Neural cell (in vitro differentiated cells): ENCODE results near the gene LPCAT3. TPM values are rescaled to one million over a fixed set of nuclear protein-coding genes. Genes with fewer than 3 reads are reported as not detected.

Experiments
- H2AFZ ChIP-seq: fragments of 200-600, 300-800 bp; sonication (generic), shearing (Covaris generic); 2 replicates; pipeline ENCODE4 v1.6.0; 2014; ENCODE audit warnings: low read depth, mild to moderate bottlenecking, antibody characterized with exemption, low read length, moderate library complexity
- H3F3A ChIP-seq: fragments of 200-600 bp; shearing (Covaris generic); 2 replicates; pipeline ENCODE4 v1.6.1; 2016; ENCODE audit warnings: mild to moderate bottlenecking, moderate library complexity, mixed read lengths, antibody characterized with exemption, low read length; ENCODE audit not compliant: insufficient read depth, poor library complexity, severe bottlenecking
- H3K27ac ChIP-seq: fragments of 200-600, 300-800 bp; sonication (generic), shearing (Covaris generic); 2 replicates; pipeline ENCODE4 v1.5.1; 2014; ENCODE audit warnings: mild to moderate bottlenecking, low read length, moderate library complexity
- H3K27me3 ChIP-seq: fragments of 300-800, 200-600 bp; sonication (generic), shearing (Covaris generic); 2 replicates; pipeline ENCODE4 v1.6.0; 2014; ENCODE audit warnings: mild to moderate bottlenecking, low read depth, low read length, moderate library complexity; ENCODE audit not compliant: insufficient read depth
- H3K36me3 ChIP-seq: fragments of 300-800, 200-600 bp; sonication (generic), shearing (Covaris generic); 2 replicates; pipeline ENCODE4 v1.5.1; 2014; ENCODE audit warnings: mild to moderate bottlenecking, antibody characterized with exemption, low read length, moderate library complexity; ENCODE audit not compliant: insufficient read depth
- H3K4me2 ChIP-seq: fragments of 300-800, 200-600 bp; sonication (generic), shearing (Covaris generic); 2 replicates; pipeline ENCODE4 v1.6.0; 2014; ENCODE audit warnings: mild to moderate bottlenecking, low read length
- H3K4me3 ChIP-seq: fragments of 300-800, 200-600 bp; sonication (generic), shearing (Covaris generic); 2 replicates; pipeline ENCODE4 v1.5.1; 2014; ENCODE audit warnings: mild to moderate bottlenecking, low read length, moderate library complexity
- H3K79me2 ChIP-seq: fragments of 200-600 bp; shearing (Covaris generic); replicated peaks from 2 replicates; pipeline ENCODE4 v1.6.0; 2014; ENCODE audit warnings: mild to moderate bottlenecking, low read length, moderate library complexity; ENCODE audit not compliant: insufficient read depth
- H3K9ac ChIP-seq: fragments of 300-800, 200-600 bp; sonication (generic), shearing (Covaris generic); 2 replicates; pipeline ENCODE4 v1.6.1; 2016; ENCODE audit warnings: mild to moderate bottlenecking, low read length, mixed read lengths
- H3K9me2 ChIP-seq: fragments of 200-600 bp; shearing (Covaris generic); 2 replicates; pipeline ENCODE4 v1.6.1; 2016; ENCODE audit warnings: mild to moderate bottlenecking, low read length, mixed read lengths; ENCODE audit not compliant: insufficient read depth
- H3K9me3 ChIP-seq: fragments of 200-600, 300-800 bp; sonication (generic), shearing (Covaris generic); 2 replicates; pipeline ENCODE4 v1.6.1; 2016; ENCODE audit warnings: mild to moderate bottlenecking, mixed run types, low read length, moderate library complexity, mixed read lengths
- H4K20me1 ChIP-seq: fragments of 200-600 bp; shearing (Covaris generic); 2 replicates; pipeline ENCODE4 v1.6.1; 2016; ENCODE audit warnings: mild to moderate bottlenecking, mixed run types; ENCODE audit not compliant: insufficient read depth
- EP300 ChIP-seq: fragments of 450-650 bp; conservative IDR thresholded peaks from 2 replicates; pipeline ENCODE4 v1.6.1; 2014; ENCODE audit warnings: antibody characterized with exemption, mild to moderate bottlenecking, moderate library complexity; ENCODE audit not compliant: poor library complexity, severe bottlenecking
- EZH2 ChIP-seq: fragments of 200-600, 300-800 bp; shearing (Covaris generic), sonication (generic); IDR thresholded peaks from 2 replicates; pipeline ENCODE4 v1.6.1; 2014; ENCODE audit warnings: antibody characterized with exemption, low read length, borderline replicate concordance, mild to moderate bottlenecking; ENCODE audit not compliant: insufficient read depth, poor library complexity, severe bottlenecking
- MXI1 ChIP-seq: fragments of 450-650 bp; conservative IDR thresholded peaks from 2 replicates; pipeline ENCODE4 v1.6.1; 2014; ENCODE audit warnings: antibody characterized with exemption, mild to moderate bottlenecking; ENCODE audit not compliant: poor library complexity, severe bottlenecking
- POLR2AphosphoS5 ChIP-seq: IDR thresholded peaks from 2 replicates; pipeline ENCODE4 v1.6.1; 2012
- RAD21 ChIP-seq: fragments of 450-650 bp; conservative IDR thresholded peaks from 2 replicates; pipeline ENCODE4 v1.6.1; 2014; ENCODE audit warnings: antibody characterized with exemption, mild to moderate bottlenecking, moderate library complexity
- REST ChIP-seq: IDR thresholded peaks from 2 replicates; pipeline ENCODE4 v1.6.1; 2012; ENCODE audit warnings: borderline replicate concordance
- SMC3 ChIP-seq: fragments of 450-650 bp; conservative IDR thresholded peaks from 2 replicates; pipeline ENCODE4 v1.6.1; 2014; ENCODE audit warnings: antibody characterized with exemption, mild to moderate bottlenecking, moderate library complexity; ENCODE audit not compliant: poor library complexity
- TAF1 ChIP-seq: IDR thresholded peaks from 2 replicates; pipeline ENCODE4 v1.6.1; 2012; ENCODE audit warnings: low read depth
- polyA plus RNA-seq: library from polyadenylated mRNA; depleted of rRNA; stranded (reverse); fragments of >200 nt; gene quantifications from 2 replicates; pipeline ENCODE4 v1.2.3, GENCODE V29; 2014
- TF ChIP-seq, protein P1 (sequence below): fragments of 450-650 bp; IDR thresholded peaks from 2 replicates; pipeline ENCODE4 v1.5.1; 2014; ENCODE audit warnings: antibody characterized with exemption, mild to moderate bottlenecking, moderate library complexity; ENCODE audit not compliant: poor library complexity, severe bottlenecking

Gene LPCAT3
- polyA plus RNA-seq, 1 donor from 2014 or later = 14.4 TPM

- H3K9me2 ChIP-seq = no peaks in the 10 kb centered on the region
- no peak for TF ChIP-seq RAD21
- TF ChIP-seq EZH2 = no peak
- TF ChIP-seq, protein P1, sequence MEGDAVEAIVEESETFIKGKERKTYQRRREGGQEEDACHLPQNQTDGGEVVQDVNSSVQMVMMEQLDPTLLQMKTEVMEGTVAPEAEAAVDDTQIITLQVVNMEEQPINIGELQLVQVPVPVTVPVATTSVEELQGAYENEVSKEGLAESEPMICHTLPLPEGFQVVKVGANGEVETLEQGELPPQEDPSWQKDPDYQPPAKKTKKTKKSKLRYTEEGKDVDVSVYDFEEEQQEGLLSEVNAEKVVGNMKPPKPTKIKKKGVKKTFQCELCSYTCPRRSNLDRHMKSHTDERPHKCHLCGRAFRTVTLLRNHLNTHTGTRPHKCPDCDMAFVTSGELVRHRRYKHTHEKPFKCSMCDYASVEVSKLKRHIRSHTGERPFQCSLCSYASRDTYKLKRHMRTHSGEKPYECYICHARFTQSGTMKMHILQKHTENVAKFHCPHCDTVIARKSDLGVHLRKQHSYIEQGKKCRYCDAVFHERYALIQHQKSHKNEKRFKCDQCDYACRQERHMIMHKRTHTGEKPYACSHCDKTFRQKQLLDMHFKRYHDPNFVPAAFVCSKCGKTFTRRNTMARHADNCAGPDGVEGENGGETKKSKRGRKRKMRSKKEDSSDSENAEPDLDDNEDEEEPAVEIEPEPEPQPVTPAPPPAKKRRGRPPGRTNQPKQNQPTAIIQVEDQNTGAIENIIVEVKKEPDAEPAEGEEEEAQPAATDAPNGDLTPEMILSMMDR = no peak
- TF ChIP-seq POLR2AphosphoS5 = peak; percentile 80
- TF ChIP-seq MXI1 = peak; percentile 18
- no peak for TF ChIP-seq EP300
- TF ChIP-seq REST = peak; percentile 52
- peak; percentile 24 for TF ChIP-seq TAF1
- TF ChIP-seq SMC3 = no peak
- no peaks in the 10 kb centered on the region for H3K27me3 ChIP-seq
- no peaks in the 10 kb centered on the region for H3K9me3 ChIP-seq
- H3K4me3 ChIP-seq = peak within 1 kb of the TSS; percentile 83
- no peaks in the 10 kb centered on the region for H3K79me2 ChIP-seq
- no peaks in the 10 kb centered on the region for H3K36me3 ChIP-seq
- H3F3A ChIP-seq = peaks cover 4% of the 10 kb centered on the region
- H3K27ac ChIP-seq = peak within 1 kb of the TSS; percentile 94
- H2AFZ ChIP-seq = peak within 1 kb of the TSS; percentile 23
- H3K4me2 ChIP-seq = peak within 1 kb of the TSS; percentile 63
- H3K9ac ChIP-seq = peak within 1 kb of the TSS; percentile 92
- H4K20me1 ChIP-seq = no peaks in the 10 kb centered on the region
Measured at GRCh38 chr12:6943722-6944380, 74.4 kb downstream of the LPCAT3 start, which contains the start of the genes C12orf57 and RNU7-1. C12orf57 (plus strand) TSS chr12:6944022; CDS start chr12:6944122, 100 bp downstream. RNU7-1 (plus strand) TSS chr12:6943816.

DNA sequence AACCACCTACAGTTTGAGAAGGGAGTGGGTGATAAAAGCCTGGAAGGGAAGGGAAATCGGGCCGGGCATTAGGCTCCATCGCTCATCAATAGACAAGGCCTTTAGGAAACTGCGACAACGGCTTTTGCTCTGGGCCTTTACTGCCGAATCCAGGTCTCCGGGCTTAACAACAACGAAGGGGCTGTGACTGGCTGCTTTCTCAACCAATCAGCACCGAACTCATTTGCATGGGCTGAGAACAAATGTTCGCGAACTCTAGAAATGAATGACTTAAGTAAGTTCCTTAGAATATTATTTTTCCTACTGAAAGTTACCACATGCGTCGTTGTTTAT lies 74.9 kb downstream of the LPCAT3 start:
- Histone ChIP-seq H4K20me1 (no peaks in the 10 kb centered on the region), H3K27me3 (no peaks in the 10 kb centered on the region), H3K4me3 (peak overlapping the region; percentile 83), H3K9me2 (no peaks in the 10 kb centered on the region), H3K79me2 (no peaks in the 10 kb centered on the region), H3K36me3 (no peaks in the 10 kb centered on the region), H2AFZ (no peak overlapping the region), H3K4me2 (peak overlapping the region; percentile 52), H3K9me3 (no peaks in the 10 kb centered on the region), H3K27ac (peak overlapping the region; percentile 94), H3F3A (peaks cover 6% of the 10 kb centered on the region), H3K9ac (peak overlapping the region; percentile 92)
- TF ChIP-seq EP300 (peak; percentile 26), POLR2AphosphoS5 (no peak), REST (no peak)
